Nephron progenitor cell (in vitro differentiated cells): ENCODE data around the gene PKP1.

Experiments used
- DNase-seq: peaks from one replicate; pipeline ENCODE4 v3.0.0; 2021
- H3K27ac Mint-ChIP-seq: 2 replicates; pipeline ENCODE4 v1.8.0; 2021; ENCODE audit warnings: mild to moderate bottlenecking, moderate library complexity, mixed read lengths
- H3K27me3 Mint-ChIP-seq: 2 replicates; pipeline ENCODE4 v1.8.0; 2021; ENCODE audit warnings: mild to moderate bottlenecking, low read depth, mixed read lengths; ENCODE audit not compliant: poor library complexity
- H3K36me3 Mint-ChIP-seq: 2 replicates; pipeline ENCODE4 v1.8.0; 2021; ENCODE audit warnings: low read depth, mixed read lengths
- H3K4me1 Mint-ChIP-seq: 2 replicates; pipeline ENCODE4 v1.8.0; 2021; ENCODE audit warnings: mixed read lengths
- H3K4me3 Mint-ChIP-seq: 2 replicates; pipeline ENCODE4 v1.8.0; 2021; ENCODE audit warnings: mild to moderate bottlenecking, moderate library complexity, mixed read lengths
- H3K9me3 Mint-ChIP-seq: 2 replicates; pipeline ENCODE4 v1.8.0; 2021; ENCODE audit warnings: mild to moderate bottlenecking, moderate library complexity, mixed read lengths
- CTCF ChIP-seq: fragments of 200-600 bp; sonication (generic); IDR thresholded peaks from 2 replicates; pipeline ENCODE4 v1.5.0; 2021; ENCODE audit warnings: antibody characterized with exemption

Gene PKP1

GRCh38 chr1:201286445-201286844, 3.1 kb downstream of the PKP1 start:
- Mint-ChIP-seq H3K9me3 (no peaks in the 10 kb centered on the region), H3K4me3 (no peak overlapping the region), H3K36me3 (no peaks in the 10 kb centered on the region), H3K27ac (no peak overlapping the region), H3K4me1 (peaks cover 20% of the 10 kb centered on the region), H3K27me3 (peaks cover 46% of the 10 kb centered on the region)
- DNase-seq = no peak
- no peak for TF ChIP-seq CTCF

GRCh38 chr1:201288007-201288406, 4.7 kb downstream of the PKP1 start:
- TF ChIP-seq CTCF = no peak
- H3K4me3 Mint-ChIP-seq = no peak overlapping the region
- H3K27me3 Mint-ChIP-seq = peaks cover 33% of the 10 kb centered on the region
- H3K36me3 Mint-ChIP-seq = no peaks in the 10 kb centered on the region
- H3K27ac Mint-ChIP-seq = no peak overlapping the region
- H3K4me1 Mint-ChIP-seq = peaks cover 8% of the 10 kb centered on the region
- no peaks in the 10 kb centered on the region for H3K9me3 Mint-ChIP-seq
- DNase-seq = no peak

- no peaks in the 10 kb centered on the region for H3K9me3 Mint-ChIP-seq
- peaks cover 5% of the 10 kb centered on the region for H3K4me1 Mint-ChIP-seq
- no peak for DNase-seq
- no peak overlapping the region for H3K4me3 Mint-ChIP-seq
- H3K27me3 Mint-ChIP-seq = peaks cover 26% of the 10 kb centered on the region
- no peak overlapping the region for H3K27ac Mint-ChIP-seq
- no peak for TF ChIP-seq CTCF
- H3K36me3 Mint-ChIP-seq = no peaks in the 10 kb centered on the region
These were observed 5.5 kb downstream of the PKP1 start for GRCh38 chr1:201288765-201289164.

- no peak for TF ChIP-seq CTCF
- Mint-ChIP-seq H3K4me3 (no peak overlapping the region), H3K27ac (no peak overlapping the region), H3K36me3 (no peaks in the 10 kb centered on the region), H3K9me3 (no peaks in the 10 kb centered on the region), H3K4me1 (peaks cover 5% of the 10 kb centered on the region), H3K27me3 (peaks cover 16% of the 10 kb centered on the region)
- DNase-seq = no peak
These were observed 7.2 kb downstream of the PKP1 start for GRCh38 chr1:201290551-201290950.

GRCh38 chr1:201291916-201292315, 8.6 kb downstream of the PKP1 start:
- no peak for DNase-seq
- H3K9me3 Mint-ChIP-seq = no peaks in the 10 kb centered on the region
- H3K36me3 Mint-ChIP-seq = no peaks in the 10 kb centered on the region
- no peak overlapping the region for H3K27ac Mint-ChIP-seq
- peaks cover 5% of the 10 kb centered on the region for H3K4me1 Mint-ChIP-seq
- H3K4me3 Mint-ChIP-seq = no peak overlapping the region
- no peak for TF ChIP-seq CTCF
- H3K27me3 Mint-ChIP-seq = peaks cover 11% of the 10 kb centered on the region

- Mint-ChIP-seq H3K27ac (no peak overlapping the region), H3K9me3 (no peaks in the 10 kb centered on the region), H3K4me1 (peaks cover under 1% of the 10 kb centered on the region), H3K4me3 (no peak overlapping the region), H3K36me3 (no peaks in the 10 kb centered on the region), H3K27me3 (peaks cover 15% of the 10 kb centered on the region)
- no peak for DNase-seq
- TF ChIP-seq CTCF = no peak
These were observed 11.6 kb downstream of the PKP1 start for GRCh38 chr1:201294876-201295275.
